GM12878 (cell line): Measurements from ENCODE around the gene GMPR2. TPM values are rescaled to one million over a fixed set of nuclear protein-coding genes. Genes with fewer than 3 reads are reported as not detected.

ENCODE experiments used
- BCLAF1 ChIP-seq: fragments of 450-650 bp; IDR thresholded peaks from 2 replicates; pipeline ENCODE4 v1.6.1; 2017; ENCODE audit warnings: antibody characterized with exemption, mild to moderate bottlenecking, moderate library complexity
- CHD1 ChIP-seq: IDR thresholded peaks from 2 replicates; pipeline ENCODE4 v1.6.1; 2012; ENCODE audit warnings: low read depth, low read length, improper control_type of control experiment
- CHD2 ChIP-seq: IDR thresholded peaks from 2 replicates; pipeline ENCODE4 v1.6.1; 2011; ENCODE audit warnings: low read depth, low read length, improper control_type of control experiment, borderline replicate concordance
- DPF2 ChIP-seq: fragments of 450-650 bp; IDR thresholded peaks from 2 replicates; pipeline ENCODE4 v1.6.1; 2017; ENCODE audit warnings: mild to moderate bottlenecking
- E4F1 ChIP-seq: fragments of 450-650 bp; IDR thresholded peaks from 2 replicates; pipeline ENCODE4 v1.6.1; 2018; ENCODE audit warnings: borderline replicate concordance, mild to moderate bottlenecking; ENCODE audit not compliant: partially characterized antibody
- HCFC1 ChIP-seq: fragments of 150-350 bp; IDR thresholded peaks from 2 replicates; pipeline ENCODE4 v1.6.1; 2014; ENCODE audit warnings: low read length
- IRF5 ChIP-seq: fragments of 450-650 bp; IDR thresholded peaks from 2 replicates; pipeline ENCODE4 v1.6.1; 2017; ENCODE audit warnings: borderline replicate concordance
- JUNB ChIP-seq: IDR thresholded peaks from 2 replicates; pipeline ENCODE4 v1.6.1; 2016; ENCODE audit warnings: antibody characterized with exemption, mild to moderate bottlenecking
- KAT2A ChIP-seq: conservative IDR thresholded peaks from 2 replicates; pipeline ENCODE4 v1.6.1; 2011; ENCODE audit warnings: low read depth, low read length; ENCODE audit not compliant: control insufficient read depth
- MEF2B ChIP-seq: fragments of 450-650 bp; IDR thresholded peaks from 2 replicates; pipeline ENCODE4 v1.6.1; 2018; ENCODE audit warnings: mild to moderate bottlenecking, moderate library complexity; ENCODE audit not compliant: partially characterized antibody, poor library complexity, severe bottlenecking
- NFIC ChIP-seq: IDR thresholded peaks from 2 replicates; pipeline ENCODE4 v1.6.1; 2012; ENCODE audit warnings: low read depth, mild to moderate bottlenecking, inconsistent platforms, low read length, moderate library complexity
- PBX3 ChIP-seq: IDR thresholded peaks from 2 replicates; pipeline ENCODE4 v1.6.1; 2011; ENCODE audit warnings: mild to moderate bottlenecking, low read depth, low read length, moderate library complexity; ENCODE audit not compliant: insufficient replicate concordance
- RB1 ChIP-seq: fragments of 450-650 bp; formaldehyde crosslinking; IDR thresholded peaks from 2 replicates; pipeline ENCODE4 v1.6.1; 2017; ENCODE audit warnings: mild to moderate bottlenecking, borderline replicate concordance
- RCOR1 ChIP-seq: conservative IDR thresholded peaks from 2 replicates; pipeline ENCODE4 v1.6.1; 2012; ENCODE audit warnings: low read depth, low read length, improper control_type of control experiment
- ZNF384 ChIP-seq: IDR thresholded peaks from 2 replicates; pipeline ENCODE4 v1.6.1; 2012; ENCODE audit warnings: low read depth, mild to moderate bottlenecking, low read length, improper control_type of control experiment, borderline replicate concordance
- ZNF592 ChIP-seq: fragments of 450-650 bp; IDR thresholded peaks from 2 replicates; pipeline ENCODE4 v1.6.1; 2017; ENCODE audit warnings: mild to moderate bottlenecking, moderate library complexity
- polyA plus RNA-seq, 11 experiments: library from polyadenylated mRNA; depleted of rRNA in 4 of 11; unstranded in 6 of 11; stranded (reverse) in 5 of 11; fragments of >200 nt; fragmentation: Nextera tagmentation in 4 of 11; fragmentation: Illumina TruSeq in 1 of 11; extraction: Ambion mirVana in 4 of 11; extraction: Trizol in 1 of 11; gene quantifications; 1 replicate in 1 of 11; 2 replicates in 10 of 11; pipeline versions ENCODE4 v1.2.1 to v1.2.3, GENCODE V29; 2011 to 2016; ENCODE audit warnings: inconsistent platforms in 2 of 11, missing spikeins in 2 of 11, low read depth in 1 of 11
- total RNA-seq, 4 experiments: library from RNA; depleted of rRNA in 3 of 4; stranded (reverse); fragments of >200 nt in 3 of 4; fragmentation: Illumina TruSeq in 1 of 4; extraction: Trizol in 1 of 4; gene quantifications; 2 replicates each; pipeline versions ENCODE4 v1.2.1 to v1.2.3, GENCODE V29; 2013 to 2021

Gene GMPR2
- total and polyA plus RNA-seq, 10 of the 15 experiments (the other 5 are each of a cell fraction or from before 2014, with no cell fraction given) = 55.1 to 80.3 (median 61.5) TPM

GRCh38 chr14:24215495-24216344 lies 17.0 kb upstream of the GMPR2 start, which contains the start of gene MDP1 (continued):
- no peak for TF ChIP-seq BCLAF1
- no peak for TF ChIP-seq RCOR1
- TF ChIP-seq ZNF592 = peak; percentile 67; the same call in 1 of the 2 replicates
- peak; percentile 71; the same call in 1 of the 2 replicates for TF ChIP-seq CHD2
- no peak for TF ChIP-seq MEF2B
- no peak for TF ChIP-seq E4F1
- no peak for TF ChIP-seq JUNB
- no peak for TF ChIP-seq KAT2A
- no peak for TF ChIP-seq NFIC
- TF ChIP-seq CHD1 = no peak
- peak; percentile 75 for TF ChIP-seq HCFC1
- peak; percentile 22; the same call in 1 of the 2 replicates for TF ChIP-seq IRF5
- 0 out of 2 replicates have a peak, but pooled peaks have one; percentile 54 for TF ChIP-seq DPF2
- TF ChIP-seq ZNF384 = peak; percentile 23; the same call in 1 of the 2 replicates
- TF ChIP-seq RB1 = peak; percentile 88; the same call in 1 of the 2 replicates
- TF ChIP-seq PBX3 = no peak
